DND-41 (cell line): ENCODE measurements around the gene PRG3.

Source experiments
- ATAC-seq: fragments of 200-7000 bp; cut with Tn5 transposase; 3 replicates; pipeline ENCODE4 v1.9.1; 2021; ENCODE audit warnings: low read depth; ENCODE audit not compliant: insufficient read depth
- DNase-seq: peaks from one replicate; pipeline ENCODE4 v3.0.0-alpha.2; 2020
- H2AFZ ChIP-seq: 2 replicates; pipeline ENCODE4 v1.6.0; 2012; ENCODE audit warnings: low read depth, low read length
- H3K27ac ChIP-seq: 2 replicates; pipeline ENCODE4 v1.5.1; 2012; ENCODE audit warnings: low read length, inconsistent platforms
- H3K27me3 ChIP-seq: fragments of 200-600 bp; sonication (generic); 2 replicates; pipeline ENCODE4 v1.6.0; 2012; ENCODE audit warnings: low read length, mild to moderate bottlenecking, inconsistent platforms; ENCODE audit not compliant: insufficient read depth, poor library complexity
- H3K36me3 ChIP-seq: 2 replicates; pipeline ENCODE4 v1.5.1; 2012; ENCODE audit warnings: low read length, inconsistent platforms; ENCODE audit not compliant: insufficient read depth
- H3K4me1 ChIP-seq: 2 replicates; pipeline ENCODE4 v1.5.1; 2012; ENCODE audit warnings: mild to moderate bottlenecking, low read length; ENCODE audit not compliant: insufficient read depth
- H3K4me2 ChIP-seq: 2 replicates; pipeline ENCODE4 v1.6.0; 2012; ENCODE audit warnings: mild to moderate bottlenecking, moderate library complexity, low read length, inconsistent platforms; ENCODE audit not compliant: insufficient read depth
- H3K4me3 ChIP-seq, 2 experiments: fragments of 200-600 bp in 1 of 2; shearing (Covaris generic) in 1 of 2; 2 replicates each; pipeline ENCODE4 v1.5.1; 2012 to 2016; ENCODE audit warnings: inconsistent platforms in 2 of 2, low read length in 2 of 2, mild to moderate bottlenecking in 2 of 2, low read depth in 1 of 2, moderate library complexity in 1 of 2
- H3K79me2 ChIP-seq: 2 replicates; pipeline ENCODE4 v1.6.0; 2012; ENCODE audit warnings: low read length, inconsistent platforms; ENCODE audit not compliant: insufficient read depth
- H3K9ac ChIP-seq: 2 replicates; pipeline ENCODE4 v1.6.0; 2012; ENCODE audit warnings: low read depth, mild to moderate bottlenecking, inconsistent platforms, low read length, moderate library complexity
- H3K9me3 ChIP-seq: 2 replicates; pipeline ENCODE4 v1.5.1; 2012; ENCODE audit warnings: low read length, moderate library complexity, mild to moderate bottlenecking, inconsistent platforms; ENCODE audit not compliant: insufficient read depth, severe bottlenecking
- H4K20me1 ChIP-seq: 2 replicates; pipeline ENCODE4 v1.6.0; 2012; ENCODE audit warnings: low read length; ENCODE audit not compliant: insufficient read depth
- CTCF ChIP-seq: IDR thresholded peaks from 2 replicates; pipeline ENCODE4 v1.5.1; 2012; ENCODE audit warnings: borderline replicate concordance, low read length, moderate library complexity, mild to moderate bottlenecking; ENCODE audit not compliant: poor library complexity, severe bottlenecking; ENCODE audit errors: extremely low read depth
- EZH2 ChIP-seq: IDR thresholded peaks from 3 replicates; pipeline ENCODE4 v1.6.1; 2012; ENCODE audit warnings: borderline replicate concordance, low read depth, mild to moderate bottlenecking, moderate library complexity, low read length, inconsistent platforms; ENCODE audit not compliant: severe bottlenecking

Gene PRG3, protein sequence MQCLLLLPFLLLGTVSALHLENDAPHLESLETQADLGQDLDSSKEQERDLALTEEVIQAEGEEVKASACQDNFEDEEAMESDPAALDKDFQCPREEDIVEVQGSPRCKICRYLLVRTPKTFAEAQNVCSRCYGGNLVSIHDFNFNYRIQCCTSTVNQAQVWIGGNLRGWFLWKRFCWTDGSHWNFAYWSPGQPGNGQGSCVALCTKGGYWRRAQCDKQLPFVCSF

GRCh38 chr11:57380975-57381374 lies at the start of gene PRG3:
Gene PRG3, minus strand, starts transcription at chr11:57381150. Its CDS starts 442 bp downstream, at chr11:57380708.
- no peak within 1 kb of the TSS for H3K27ac ChIP-seq
- no peak within 1 kb of the TSS for H2AFZ ChIP-seq
- H3K9ac ChIP-seq, result no peak within 1 kb of the TSS
- no peaks in the 10 kb centered on the region for H3K79me2 ChIP-seq
- TF ChIP-seq CTCF, result no peak
- TF ChIP-seq EZH2, result no peak
- no peak for DNase-seq
- no peaks in the 10 kb centered on the region for H3K4me1 ChIP-seq
- no peaks in the 10 kb centered on the region for H3K9me3 ChIP-seq
- H3K4me2 ChIP-seq, result no peak within 1 kb of the TSS
- no peaks in the 10 kb centered on the region; the same call in 1 of the 2 replicates for H4K20me1 ChIP-seq
- no peaks in the 10 kb centered on the region for H3K36me3 ChIP-seq
- H3K4me3 ChIP-seq, result no peak within 1 kb of the TSS
- ATAC-seq, result no peak
- H3K27me3 ChIP-seq, result peaks cover 3% of the 10 kb centered on the region

DNA sequence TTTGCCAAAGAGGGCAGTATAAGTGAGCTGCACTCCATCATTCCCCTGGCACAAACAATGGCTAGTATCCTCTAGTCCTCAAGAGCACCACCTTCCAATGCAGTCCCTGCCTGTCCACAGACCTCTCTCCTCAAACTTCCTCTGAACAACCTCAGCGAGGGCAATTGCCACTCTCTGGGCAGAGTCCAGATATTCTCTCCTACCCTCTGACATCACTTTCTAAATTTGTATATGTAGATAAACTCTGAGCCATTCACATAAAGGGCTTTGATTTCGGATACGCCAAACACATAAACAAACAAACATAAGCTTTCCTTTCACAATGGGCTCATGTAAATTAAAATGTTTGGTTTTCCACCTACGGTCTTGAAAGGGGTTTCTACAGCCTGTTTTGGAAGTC lies 49.0 kb upstream of the PRG3 start:
- no peak overlapping the region for H3K9ac ChIP-seq
- ATAC-seq (no peak), DNase-seq (no peak)
- H3K27ac ChIP-seq, result no peak overlapping the region
- no peak for TF ChIP-seq CTCF
- TF ChIP-seq EZH2, result no peak
- H2AFZ ChIP-seq, result no peak overlapping the region
- H3K79me2 ChIP-seq, result peaks cover 16% of the 10 kb centered on the region
- peaks cover 11% of the 10 kb centered on the region for H3K36me3 ChIP-seq
- H3K27me3 ChIP-seq, result peaks cover 3% of the 10 kb centered on the region
- H3K4me2 ChIP-seq, result no peak overlapping the region
- H3K4me1 ChIP-seq, result peaks cover 27% of the 10 kb centered on the region
- no peaks in the 10 kb centered on the region for H3K9me3 ChIP-seq
- peaks cover 7% of the 10 kb centered on the region; the same call in 1 of the 2 replicates for H4K20me1 ChIP-seq
- no peak overlapping the region for H3K4me3 ChIP-seq

GRCh38 chr11:57428643-57429042 lies 47.7 kb upstream of the PRG3 start:
- Histone ChIP-seq H3K27me3 (no peaks in the 10 kb centered on the region), H3K4me2 (no peak overlapping the region), H3K9ac (no peak overlapping the region), H2AFZ (no peak overlapping the region), H4K20me1 (peaks cover 16% of the 10 kb centered on the region), H3K4me3 (no peak overlapping the region), H3K9me3 (no peaks in the 10 kb centered on the region), H3K4me1 (peaks cover 40% of the 10 kb centered on the region), H3K79me2 (peaks cover 25% of the 10 kb centered on the region), H3K27ac (no peak overlapping the region), H3K36me3 (peaks cover 20% of the 10 kb centered on the region)
- TF ChIP-seq EZH2, result no peak
- no peak for TF ChIP-seq CTCF
- no peak for ATAC-seq
- DNase-seq, result no peak
